EL (cell line): ENCODE data around the gene EPHB2.

Experiments
- DNase-seq: peaks from one replicate; pipeline ENCODE4 v3.0.0-alpha.2; 2016

The EPHB2 gene

DNA sequence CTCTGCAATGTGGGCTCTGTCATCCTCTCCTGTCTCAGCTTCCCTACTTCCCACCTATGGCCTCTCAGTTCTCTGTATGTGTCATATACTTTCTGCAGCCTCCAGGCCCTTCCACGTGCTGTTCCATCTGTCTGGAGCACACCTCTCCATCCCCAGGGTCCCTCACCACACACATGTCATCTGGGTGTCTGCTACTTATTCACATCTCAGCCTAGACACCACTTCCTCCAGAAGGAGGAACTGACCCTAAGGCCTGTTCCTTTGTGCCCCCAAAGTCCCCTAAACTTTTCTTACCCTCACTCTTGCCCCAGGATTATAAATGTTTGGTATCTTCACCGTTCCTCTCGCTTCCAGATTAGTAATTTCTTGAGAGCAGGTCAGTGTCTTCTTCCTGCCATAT lies 251.9 kb downstream of the EPHB2 start:
- no peak for DNase-seq

DNA sequence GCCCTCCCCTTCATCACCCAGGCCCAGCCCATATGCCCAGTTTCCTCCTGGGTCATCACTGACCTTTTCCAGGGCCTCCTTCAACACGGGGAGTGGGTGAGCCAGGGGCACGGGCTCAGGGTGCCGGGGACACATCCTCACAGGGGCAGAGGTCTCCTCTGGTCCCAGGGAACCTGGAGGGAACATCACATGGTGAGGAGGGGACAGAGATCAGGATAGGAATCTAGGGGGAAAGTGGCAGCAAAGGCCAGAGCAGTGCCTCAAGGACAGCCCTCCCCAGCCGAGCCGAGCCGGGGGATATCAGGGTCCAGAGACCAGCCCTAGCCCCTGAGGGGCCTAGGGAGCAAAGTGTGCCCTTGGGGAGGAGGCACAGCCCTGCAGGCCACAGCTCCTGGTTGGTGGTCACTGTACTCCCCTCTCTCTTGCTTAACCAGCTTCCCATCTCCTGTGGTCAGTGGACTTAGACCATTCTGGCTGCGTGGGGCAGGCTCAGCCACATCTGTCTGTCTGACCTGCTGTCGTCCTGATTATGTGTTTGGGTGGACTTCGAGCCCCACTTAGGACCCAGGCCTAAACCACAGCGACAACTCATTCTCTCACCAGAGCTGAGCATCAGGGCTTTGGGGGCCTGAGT lies 252.5 kb downstream of the EPHB2 start:
- DNase-seq: no peak

DNA sequence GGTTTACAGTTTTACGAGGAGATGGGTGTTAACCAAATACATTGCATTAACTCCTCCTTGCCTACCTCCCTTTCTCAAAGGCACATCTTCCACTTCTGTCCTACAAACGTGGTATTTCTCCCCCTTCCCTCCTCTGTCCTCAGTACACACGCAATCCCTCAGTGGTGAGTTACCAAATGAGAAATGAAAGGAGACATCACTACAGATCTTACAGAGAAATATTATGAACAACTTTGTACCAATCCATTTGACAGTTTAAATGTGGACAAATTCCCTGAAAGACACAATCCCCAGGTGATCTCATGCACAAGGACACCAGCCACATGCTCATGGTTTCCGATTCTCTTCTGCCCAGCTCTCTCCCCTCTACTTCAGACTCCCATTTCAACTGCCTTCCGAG lies 255.7 kb downstream of the EPHB2 start:
- DNase-seq: no peak

DNA sequence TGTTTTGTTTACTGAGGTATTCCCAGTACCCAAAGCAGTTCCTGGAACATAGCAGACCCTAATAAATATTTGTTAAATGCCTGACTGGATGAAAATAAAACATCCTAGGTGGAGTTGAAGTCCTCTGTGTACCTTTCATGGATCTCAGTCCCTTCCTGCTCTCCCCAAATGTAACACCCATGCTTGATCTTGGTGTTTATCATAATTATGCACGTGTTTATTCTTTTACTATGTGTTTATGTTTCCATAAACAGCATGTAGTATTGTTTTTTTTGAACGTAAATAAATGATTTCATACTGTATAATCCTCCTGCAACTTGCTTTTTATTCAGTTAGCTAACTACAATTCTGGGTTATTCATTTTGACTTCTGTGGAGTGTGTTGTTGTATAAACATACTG lies 257.2 kb downstream of the EPHB2 start:
- DNase-seq: no peak

DNA sequence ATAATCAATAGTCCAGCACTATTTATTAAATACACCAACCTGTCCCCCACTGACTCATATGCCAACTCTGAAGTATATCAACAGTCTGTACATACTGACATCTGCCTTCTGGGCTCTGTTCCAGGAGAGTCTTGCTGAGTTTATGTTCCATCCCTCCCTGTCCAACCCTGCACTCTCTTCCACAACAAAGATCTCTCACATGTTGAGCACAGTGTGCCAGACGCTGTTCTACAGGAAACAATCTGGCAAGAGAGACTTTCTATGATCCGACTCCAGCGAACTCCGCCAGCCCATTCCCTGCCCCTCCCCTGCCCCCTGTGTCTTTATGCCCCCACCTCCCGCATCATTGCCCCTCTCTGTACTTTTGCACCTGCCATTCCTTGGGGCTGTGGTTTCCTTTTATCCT lies 258.7 kb downstream of the EPHB2 start:
- peak; percentile 65 for DNase-seq

DNA sequence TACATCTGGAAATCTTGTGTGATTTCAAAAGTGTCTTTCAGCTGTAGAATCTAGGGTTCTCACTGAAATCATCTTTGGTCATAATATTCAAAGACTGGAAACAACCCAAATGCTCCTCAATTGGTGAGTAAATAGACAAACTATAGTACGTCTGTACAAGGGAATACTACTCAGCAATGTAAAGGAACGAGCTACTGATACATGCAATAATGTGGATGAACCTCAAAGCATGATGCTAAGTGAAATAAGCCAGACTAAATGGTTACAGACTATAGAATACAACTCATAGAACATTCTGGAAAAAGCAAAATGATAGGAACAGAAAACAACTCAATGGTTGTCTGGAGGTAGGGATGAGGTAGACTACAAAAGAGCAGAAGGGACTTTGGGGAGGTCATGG lies 259.5 kb downstream of the EPHB2 start:
- no peak for DNase-seq
